Brain microvascular endothelial cell (primary cell): ENCODE measurements around the gene MED22.
"Not testable (repeated sequence)": the region's sequence is repeated elsewhere in the genome, so short reads cannot be mapped to it uniquely, and the experiment has no call there.

Experiments
- DNase-seq: peaks from one replicate; pipeline ENCODE4 v3.0.0-alpha.2; 2020
- H3K27ac ChIP-seq: fragments of 250-450 bp; sonication (Bioruptor Pico); 2 replicates; pipeline ENCODE4 v1.5.1; 2020; ENCODE audit warnings: mild to moderate bottlenecking, moderate library complexity
- H3K27me3 ChIP-seq: fragments of 250-450 bp; sonication (Bioruptor Pico); replicated peaks from 2 replicates; pipeline ENCODE4 v1.5.1; 2020; ENCODE audit warnings: mild to moderate bottlenecking
- H3K36me3 ChIP-seq: fragments of 250-450 bp; sonication (Bioruptor Pico); replicated peaks from 2 replicates; pipeline ENCODE4 v1.5.1; 2020; ENCODE audit warnings: mild to moderate bottlenecking
- H3K4me3 ChIP-seq: 2 replicates; pipeline ENCODE4 v1.5.1; 2011; ENCODE audit warnings: low read depth, mild to moderate bottlenecking, control low read depth, low read length, moderate library complexity
- CTCF ChIP-seq: IDR thresholded peaks from 2 replicates; pipeline ENCODE4 v1.5.1; 2011; ENCODE audit warnings: low read depth, mild to moderate bottlenecking, moderate library complexity, low read length, control low read depth, inconsistent platforms; ENCODE audit errors: missing control alignments
- in situ Hi-C: cut with HindIII; loops from 2 replicates; pipeline ENCODE4 v1.10.0; 2017; ENCODE audit warnings: low sequenced_read_pairs, low pct_ligation_motif_present

Gene MED22

GRCh38 chr9:133347985-133348717, at the start of gene MED22, which contains the start of gene RPL7A:
Gene MED22 (minus strand): TSS chr9:133348131. CDS start chr9:133346662, 1,469 bp downstream.
Gene RPL7A (plus strand): TSS chr9:133348218. CDS start chr9:133348244, 26 bp downstream.
- in situ Hi-C loops = no loop called here
- Histone ChIP-seq H3K27me3 (no peaks in the 10 kb centered on the region), H3K36me3 (peaks cover 68% of the 10 kb centered on the region), H3K27ac (peak within 1 kb of the TSS; percentile 99), H3K4me3 (peak within 1 kb of the TSS; percentile 100)
- no peak for TF ChIP-seq CTCF
- DNase-seq = peak; percentile 98

GRCh38 chr9:133397370-133397769, 49.4 kb upstream of the MED22 start:
- no peak for TF ChIP-seq CTCF
- in situ Hi-C loops = no loop called here
- no peak for DNase-seq
- Histone ChIP-seq H3K27ac (no peak overlapping the region), H3K36me3 (no peaks in the 10 kb centered on the region), H3K27me3 (no peaks in the 10 kb centered on the region), H3K4me3 (no peak overlapping the region)

GRCh38 chr9:133396952-133397351, 49.0 kb upstream of the MED22 start:
- H3K27me3 ChIP-seq = no peaks in the 10 kb centered on the region
- peak; percentile 6 for DNase-seq
- TF ChIP-seq CTCF = peak; percentile 65
- no peaks in the 10 kb centered on the region for H3K36me3 ChIP-seq
- no peak overlapping the region for H3K27ac ChIP-seq
- H3K4me3 ChIP-seq = no peak overlapping the region
- in situ Hi-C loops = no loop called here

GRCh38 chr9:133394687-133395271, 46.8 kb upstream of the MED22 start:
- TF ChIP-seq CTCF = no peak
- Histone ChIP-seq H3K36me3 (no peaks in the 10 kb centered on the region), H3K27me3 (no peaks in the 10 kb centered on the region), H3K4me3 (no peak overlapping the region), H3K27ac (no peak overlapping the region)
- in situ Hi-C loops = no loop called here
- no peak for DNase-seq

- in situ Hi-C loops = no loop called here
- Histone ChIP-seq H3K4me3 (no peak overlapping the region), H3K27ac (no peak overlapping the region), H3K36me3 (no peaks in the 10 kb centered on the region), H3K27me3 (no peaks in the 10 kb centered on the region)
- DNase-seq = no peak
- TF ChIP-seq CTCF = no peak
These were observed 45.5 kb upstream of the MED22 start for GRCh38 chr9:133393399-133393798.

- H3K36me3 ChIP-seq, DNase-seq, in situ Hi-C loops, H3K27me3 ChIP-seq, H3K4me3 ChIP-seq, H3K27ac ChIP-seq: not testable (repeated sequence)
These were observed 44.4 kb upstream of the MED22 start for GRCh38 chr9:133392308-133392707.

- DNase-seq, H3K27me3 ChIP-seq, H3K36me3 ChIP-seq, H3K4me3 ChIP-seq, H3K27ac ChIP-seq, in situ Hi-C loops: not testable (repeated sequence)
These were observed 43.5 kb upstream of the MED22 start for GRCh38 chr9:133391449-133391848.
